HepG2 (cell line): ENCODE measurements around the gene MIF. TPM values are rescaled to one million over a fixed set of nuclear protein-coding genes. Genes with fewer than 3 reads are reported as not detected.
A peak's percentile ranks its signal among the peaks of the same experiment; 100 is the strongest.

Experiments used
- ASH2L ChIP-seq: fragments of 300-600, 200-600 bp; sonication (generic); IDR thresholded peaks from 2 replicates; pipeline ENCODE4 v1.7.0; 2017; ENCODE audit warnings: low read depth, mild to moderate bottlenecking, moderate library complexity, mixed read lengths, low read length; ENCODE audit not compliant: insufficient read length
- BRCA1 ChIP-seq: sonication (generic); formaldehyde crosslinking; IDR thresholded peaks from 2 replicates; pipeline ENCODE4 v1.4.0; 2020; ENCODE audit warnings: missing genetic modification reagents
- CCAR2 ChIP-seq: fragments of 200-400 bp; formaldehyde crosslinking; optimal IDR thresholded peaks from 2 replicates; pipeline ENCODE3; 2018; ENCODE audit warnings: low read depth, mild to moderate bottlenecking, low read length, moderate library complexity
- DZIP1 ChIP-seq: sonication (generic); formaldehyde crosslinking; IDR thresholded peaks from 2 replicates; pipeline ENCODE4 v1.5.0; 2020; ENCODE audit warnings: mild to moderate bottlenecking, missing genetic modification reagents
- ELF1 ChIP-seq: sonication (generic); formaldehyde crosslinking; IDR thresholded peaks from 2 replicates; pipeline ENCODE4 v1.4.0; 2020; ENCODE audit warnings: missing genetic modification reagents
- MAFF ChIP-seq: IDR thresholded peaks from 2 replicates; pipeline ENCODE4 v1.6.1; 2011; ENCODE audit warnings: low read depth, low read length, improper control_type of control experiment
- NFIB ChIP-seq: sonication (generic); formaldehyde crosslinking; IDR thresholded peaks from 2 replicates; pipeline ENCODE4 v1.9.0; 2021; ENCODE audit warnings: missing genetic modification reagents, mild to moderate bottlenecking, borderline replicate concordance
- PBX3 ChIP-seq: sonication (generic); formaldehyde crosslinking; IDR thresholded peaks from 2 replicates; pipeline ENCODE4 v1.8.1; 2023; ENCODE audit warnings: missing genetic modification reagents, inconsistent platforms, borderline replicate concordance
- PRDM15 ChIP-seq: sonication (generic); formaldehyde crosslinking; IDR thresholded peaks from 2 replicates; pipeline ENCODE4 v1.4.0; 2020; ENCODE audit warnings: missing genetic modification reagents
- SALL1 ChIP-seq: sonication (generic); formaldehyde crosslinking; IDR thresholded peaks from 2 replicates; pipeline ENCODE4 v1.8.0; 2022; ENCODE audit warnings: mild to moderate bottlenecking, missing genetic modification reagents
- SRY ChIP-seq: sonication (generic); formaldehyde crosslinking; IDR thresholded peaks from 2 replicates; pipeline ENCODE4 v1.8.0; 2022; ENCODE audit warnings: mild to moderate bottlenecking, missing genetic modification reagents
- ZBTB1 ChIP-seq: sonication (generic); formaldehyde crosslinking; IDR thresholded peaks from 2 replicates; pipeline ENCODE4 v1.4.0; 2020; ENCODE audit warnings: missing genetic modification reagents, borderline replicate concordance
- ZBTB14 ChIP-seq: sonication (generic); formaldehyde crosslinking; IDR thresholded peaks from 2 replicates; pipeline ENCODE4 v1.4.0; 2020; ENCODE audit warnings: missing genetic modification reagents
- ZNF343 ChIP-seq: sonication (generic); formaldehyde crosslinking; IDR thresholded peaks from 2 replicates; pipeline ENCODE4 v1.4.0; 2020; ENCODE audit warnings: mild to moderate bottlenecking, missing genetic modification reagents
- ZNF431 ChIP-seq: sonication (generic); formaldehyde crosslinking; IDR thresholded peaks from 2 replicates; pipeline ENCODE4 v1.9.0; 2022; ENCODE audit warnings: missing genetic modification reagents, low read depth, mild to moderate bottlenecking, borderline replicate concordance
- ZNF777 ChIP-seq: sonication (generic); formaldehyde crosslinking; IDR thresholded peaks from 2 replicates; pipeline ENCODE4 v1.4.0; 2020; ENCODE audit warnings: missing genetic modification reagents
- ZXDC ChIP-seq: sonication (generic); formaldehyde crosslinking; IDR thresholded peaks from 2 replicates; pipeline ENCODE4 v1.5.0; 2020; ENCODE audit warnings: mild to moderate bottlenecking, missing genetic modification reagents
- polyA plus RNA-seq, 8 experiments: library from polyadenylated mRNA; depleted of rRNA in 3 of 8; stranded (reverse) in 7 of 8; unstranded in 1 of 8; fragments of >200 nt; fragmentation: Illumina TruSeq in 4 of 8; extraction: Trizol in 4 of 8; gene quantifications; 2 replicates each; pipeline versions ENCODE4 v1.2.1 to v1.2.3, GENCODE V29; 2011 to 2016; ENCODE audit warnings: low read depth in 4 of 8, missing spikeins in 1 of 8, mixed read lengths in 1 of 8; ENCODE audit not compliant: insufficient read depth in 1 of 8
- total RNA-seq, 5 experiments: library from RNA; depleted of rRNA; stranded (reverse); fragments of >200 nt; fragmentation: Illumina TruSeq; extraction: Trizol; gene quantifications; 2 replicates each; pipeline ENCODE4 v1.2.3, GENCODE V29; 2016; ENCODE audit warnings: low read depth in 1 of 5

MIF gene
- total and polyA plus RNA-seq, 2 of the 13 experiments (the other 11 are each of a cell fraction or from before 2014, with no cell fraction given): 634 to 675 TPM

GRCh38 chr22:23913661-23914353 lies 19.6 kb downstream of the MIF start (continued):
- 0 out of 2 replicates have a peak, but pooled peaks have one; percentile 4 for TF ChIP-seq PBX3 (CRISPR knock-in tag)
- peak; percentile 68 for TF ChIP-seq ZBTB14
- TF ChIP-seq ZBTB1 (CRISPR knock-in tag): no peak
- TF ChIP-seq PRDM15 (CRISPR knock-in tag): no peak
- no peak; the same call in 1 of the 2 replicates for TF ChIP-seq BRCA1 (CRISPR knock-in tag)
- no peak for TF ChIP-seq ZXDC (CRISPR knock-in tag)
- peak; percentile 90 for TF ChIP-seq SALL1 (CRISPR knock-in tag)
- TF ChIP-seq ASH2L: peak; percentile 77
- TF ChIP-seq MAFF: no peak
- peak; percentile 94; the same call in 1 of the 2 replicates for TF ChIP-seq SRY (CRISPR knock-in tag)
- TF ChIP-seq ZNF431: no peak; the same call in 1 of the 2 replicates
- 0 out of 2 replicates have a peak, but pooled peaks have one; percentile 17 for TF ChIP-seq ZNF343 (CRISPR knock-in tag)
- TF ChIP-seq NFIB (CRISPR knock-in tag): no peak
- no peak for TF ChIP-seq ZNF777 (CRISPR knock-in tag)
- peak; percentile 92 for TF ChIP-seq ELF1 (CRISPR knock-in tag)
- 0 out of 2 replicates have a peak, but pooled peaks have one; percentile 64 for TF ChIP-seq DZIP1 (CRISPR knock-in tag)
- TF ChIP-seq CCAR2: no peak
